Muscle of leg (tissue), 11 donors: ENCODE measurements around the gene HEG1. TPM values are rescaled to one million over a fixed set of nuclear protein-coding genes. Genes with fewer than 3 reads are reported as not detected.

ENCODE experiments used
- DNase-seq: peaks from one replicate; pipeline ENCODE4 v3.0.0; 2013
- H3K27ac ChIP-seq: one replicate; pipeline ENCODE4 v1.5.1; 2013; ENCODE audit warnings: mild to moderate bottlenecking, low read length, control low read depth
- H3K27me3 ChIP-seq: one replicate; pipeline ENCODE4 v1.6.1; 2013; ENCODE audit warnings: low read length; ENCODE audit not compliant: control insufficient read depth, insufficient read depth
- H3K36me3 ChIP-seq: one replicate; pipeline ENCODE4 v1.6.1; 2013; ENCODE audit warnings: low read length; ENCODE audit not compliant: control insufficient read depth, insufficient read depth
- H3K4me1 ChIP-seq: one replicate; pipeline ENCODE4 v1.6.1; 2013; ENCODE audit warnings: low read length; ENCODE audit not compliant: control insufficient read depth, insufficient read depth
- H3K4me3 ChIP-seq: one replicate; pipeline ENCODE4 v1.5.1; 2013; ENCODE audit warnings: low read length, control low read depth
- H3K9me3 ChIP-seq: replicated peaks from 2 replicates; pipeline ENCODE4 v1.6.1; 2013; ENCODE audit warnings: low read depth, low read length; ENCODE audit not compliant: control insufficient read depth
- WGBS: methylation state at CpG from one replicate; pipeline ENCODE4 v1.1.5; 2013; ENCODE audit warnings: missing lambda C conversion rate; ENCODE audit not compliant: insufficient coverage; 5-methylcytosine and 5-hydroxymethylcytosine counted together
- polyA plus RNA-seq, 8 donors: library from polyadenylated mRNA; unstranded; fragments of 120-200 nt; gene quantifications; one replicate each; pipeline versions ENCODE4 v1.2.1 to v1.2.3, GENCODE V29; 2013; ENCODE audit warnings: inconsistent platforms in 1 of 8, low replicate concordance in 1 of 8; ENCODE audit not compliant: insufficient read length in 8 of 8, insufficient read depth in 1 of 8
- total RNA-seq: library from RNA; stranded (reverse); fragments of 120-200 nt; gene quantifications from one replicate; pipeline ENCODE4 v1.2.4, GENCODE V29; 2013

Gene HEG1
- total and polyA plus RNA-seq, 9 donors = 19.3 to 43.4 (median 30.8) TPM

DNA sequence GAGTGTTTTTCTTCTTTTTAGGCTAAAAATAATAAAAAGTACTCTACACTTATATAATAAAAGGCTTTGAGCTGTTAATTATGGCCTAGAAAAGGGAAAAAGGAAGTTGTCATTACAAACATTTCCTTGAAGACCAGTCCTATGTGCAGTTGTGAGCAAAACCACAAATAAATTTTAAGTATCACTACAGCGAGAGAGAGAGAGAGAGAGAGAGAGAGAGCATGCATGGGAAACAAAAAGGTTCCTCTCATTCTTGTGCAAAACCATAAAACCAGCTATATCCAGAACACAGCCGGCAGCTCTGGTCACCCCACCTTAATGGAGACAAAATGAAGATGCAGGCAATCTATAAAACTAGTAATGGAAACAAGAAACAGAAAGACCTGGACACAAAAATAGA lies 33.6 kb downstream of the HEG1 start:
- Histone ChIP-seq H3K4me1 (peaks cover 6% of the 10 kb centered on the region), H3K36me3 (peaks cover 36% of the 10 kb centered on the region), H3K27me3 (no peaks in the 10 kb centered on the region), H3K4me3 (no peak overlapping the region), H3K9me3 (no peaks in the 10 kb centered on the region), H3K27ac (no peak overlapping the region)
- WGBS = no CpG with 5 or more reads among the region's 2 CpGs
- no peak for DNase-seq

DNA sequence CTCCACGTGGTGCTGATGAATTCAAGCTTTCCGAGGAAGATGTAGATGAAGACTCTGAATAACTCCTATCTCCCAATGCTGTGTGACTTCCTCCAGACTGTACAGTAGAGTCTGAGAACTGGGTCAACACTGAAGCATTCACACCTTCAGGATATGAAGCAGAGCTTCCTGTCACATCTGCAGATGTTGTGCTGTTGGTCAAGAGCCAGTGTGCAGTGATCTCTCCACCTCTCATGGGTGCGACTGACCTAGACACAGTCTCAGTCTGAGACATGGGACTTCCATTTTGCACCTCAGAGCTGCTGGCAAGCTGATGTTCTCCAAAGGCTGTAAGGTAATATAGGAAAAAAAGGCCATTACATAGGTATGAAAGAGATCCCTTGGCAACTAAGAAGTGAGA lies 36.5 kb downstream of the HEG1 start:
- 67% methylated on average over 1 of the region's 3 CpGs for WGBS
- no peaks in the 10 kb centered on the region for H3K4me1 ChIP-seq
- peaks cover 37% of the 10 kb centered on the region for H3K36me3 ChIP-seq
- no peaks in the 10 kb centered on the region for H3K9me3 ChIP-seq
- DNase-seq = no peak
- no peak overlapping the region for H3K27ac ChIP-seq
- no peaks in the 10 kb centered on the region for H3K27me3 ChIP-seq
- no peak overlapping the region for H3K4me3 ChIP-seq

DNA sequence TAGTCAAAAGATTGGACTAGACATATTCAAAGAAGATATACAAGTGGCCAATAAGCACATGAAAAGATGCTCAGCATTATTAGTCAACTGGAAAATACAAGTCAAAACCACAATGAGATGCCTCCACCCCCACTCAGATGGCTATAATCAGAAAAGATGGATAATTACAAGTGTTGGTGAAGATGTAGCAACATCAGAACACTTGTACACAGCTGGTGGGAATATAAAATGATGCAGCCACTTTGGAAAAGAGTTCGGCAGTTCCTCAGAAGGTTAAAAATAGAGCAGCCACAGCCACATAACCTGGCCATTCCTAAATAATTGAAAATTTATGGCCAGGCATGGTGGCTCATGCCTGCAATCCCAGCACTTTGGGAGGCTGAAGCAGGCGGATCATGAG lies 38.4 kb downstream of the HEG1 start:
- Histone ChIP-seq H3K9me3 (no peaks in the 10 kb centered on the region), H3K36me3 (peaks cover 55% of the 10 kb centered on the region), H3K27ac (no peak overlapping the region), H3K4me1 (no peaks in the 10 kb centered on the region), H3K4me3 (no peak overlapping the region), H3K27me3 (no peaks in the 10 kb centered on the region)
- 83% methylated on average over 1 of the region's 2 CpGs for WGBS
- no peak for DNase-seq

DNA sequence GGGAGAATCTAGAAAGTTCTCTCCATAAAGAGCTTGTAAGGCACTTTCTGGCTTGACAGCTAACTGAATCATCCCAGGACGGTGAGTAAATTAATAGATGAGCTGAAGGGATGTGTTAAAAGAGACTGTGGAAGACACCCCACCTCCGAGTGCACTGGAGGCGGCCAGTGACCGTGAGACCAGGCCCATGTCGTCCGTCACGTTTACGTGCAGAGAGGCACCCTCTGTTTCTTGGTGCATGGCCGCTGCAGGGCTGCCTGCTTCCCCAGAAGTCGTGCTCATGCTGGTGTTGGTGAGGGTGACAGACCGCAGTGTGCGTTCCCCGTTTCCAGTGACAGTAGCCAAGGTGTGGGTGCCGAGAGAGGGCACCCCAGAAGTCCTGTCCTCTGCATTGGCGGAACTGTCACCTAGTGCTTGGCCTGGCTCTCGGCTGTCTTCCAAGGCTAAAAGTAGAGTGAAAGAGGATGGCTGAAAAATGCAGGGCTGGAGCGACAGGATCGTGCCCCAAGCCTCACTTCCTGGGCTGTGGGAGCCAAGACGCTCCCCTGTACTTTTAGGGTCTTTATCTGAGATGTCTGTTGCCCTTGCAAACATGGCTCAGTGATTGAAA lies 41.1 kb downstream of the HEG1 start:
- no peak for DNase-seq
- no peak overlapping the region for H3K27ac ChIP-seq
- no peaks in the 10 kb centered on the region for H3K9me3 ChIP-seq
- H3K4me3 ChIP-seq = no peak overlapping the region
- H3K36me3 ChIP-seq = peaks cover 71% of the 10 kb centered on the region
- H3K4me1 ChIP-seq = no peaks in the 10 kb centered on the region
- 81% methylated on average over 18 of the region's 19 CpGs for WGBS
- no peaks in the 10 kb centered on the region for H3K27me3 ChIP-seq

- Histone ChIP-seq H3K36me3 (peaks cover 63% of the 10 kb centered on the region), H3K27me3 (no peaks in the 10 kb centered on the region), H3K27ac (no peak overlapping the region), H3K4me1 (no peaks in the 10 kb centered on the region), H3K9me3 (no peaks in the 10 kb centered on the region), H3K4me3 (no peak overlapping the region)
- WGBS = 100% methylated on average over 1 of the region's 1 CpG
- no peak for DNase-seq
Observed at GRCh38 chr3:125013095-125013494, 42.7 kb downstream of the HEG1 start.

- no peak overlapping the region for H3K27ac ChIP-seq
- WGBS = 64% methylated on average over 6 of the region's 7 CpGs
- H3K36me3 ChIP-seq = peaks cover 66% of the 10 kb centered on the region
Observed at GRCh38 chr3:125011941-125012340, 43.9 kb downstream of the HEG1 start.

DNA sequence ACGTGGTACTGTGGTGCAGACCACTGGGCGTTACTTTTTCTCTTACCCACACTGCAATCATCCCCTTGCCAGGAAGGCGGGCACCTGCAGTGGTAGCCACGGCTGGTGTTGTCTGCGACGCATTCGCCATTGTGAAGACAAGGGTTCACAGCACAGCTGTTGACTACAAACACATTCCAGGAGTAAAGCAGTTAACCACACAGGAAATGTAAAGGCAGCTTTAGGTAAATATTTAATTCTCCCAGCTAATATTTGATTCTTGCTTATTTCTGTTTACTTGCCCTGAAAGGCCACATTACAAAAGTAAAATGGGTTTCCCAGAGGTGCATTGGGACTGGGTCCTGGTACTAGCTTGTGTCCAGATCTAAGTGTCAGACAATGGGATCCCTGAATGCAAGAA lies 45.4 kb downstream of the HEG1 start:
- peaks cover 75% of the 10 kb centered on the region for H3K36me3 ChIP-seq
- H3K4me3 ChIP-seq = no peak overlapping the region
- no peak for DNase-seq
- H3K27ac ChIP-seq = no peak overlapping the region
- H3K27me3 ChIP-seq = no peaks in the 10 kb centered on the region
- WGBS = no CpG with 5 or more reads among the region's 7 CpGs
- H3K9me3 ChIP-seq = no peaks in the 10 kb centered on the region
- peaks cover 6% of the 10 kb centered on the region for H3K4me1 ChIP-seq

More at GRCh38 chr3:125011941-125012340, 43.9 kb downstream of the HEG1 start:
- DNase-seq = no peak
- no peaks in the 10 kb centered on the region for H3K27me3 ChIP-seq
- H3K9me3 ChIP-seq = no peaks in the 10 kb centered on the region
- H3K4me1 ChIP-seq = no peaks in the 10 kb centered on the region
- H3K4me3 ChIP-seq = no peak overlapping the region

DNA sequence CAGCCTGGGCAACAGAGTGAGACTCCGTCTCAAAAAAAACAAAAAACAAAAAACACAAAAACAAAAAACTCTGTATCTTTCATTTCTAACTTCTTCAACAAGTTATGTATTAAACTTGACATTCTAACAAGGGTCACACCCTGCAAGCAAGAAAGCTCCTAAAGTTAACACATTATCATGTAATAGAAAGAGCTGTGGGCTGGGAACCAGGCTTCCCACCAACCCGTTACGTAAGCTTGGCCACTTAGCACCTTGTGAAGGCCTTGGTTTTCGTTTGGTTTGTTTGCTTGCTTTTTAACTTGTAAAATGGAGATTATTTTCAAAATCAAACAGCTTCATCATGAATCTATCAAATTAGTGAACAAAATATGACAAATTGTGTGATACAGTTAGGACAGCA lies 47.0 kb downstream of the HEG1 start:
- Histone ChIP-seq H3K27me3 (no peaks in the 10 kb centered on the region), H3K9me3 (no peaks in the 10 kb centered on the region), H3K4me1 (peaks cover 17% of the 10 kb centered on the region), H3K27ac (no peak overlapping the region), H3K4me3 (no peak overlapping the region), H3K36me3 (peaks cover 71% of the 10 kb centered on the region)
- no CpG with 5 or more reads among the region's 4 CpGs for WGBS
- DNase-seq = no peak

DNA sequence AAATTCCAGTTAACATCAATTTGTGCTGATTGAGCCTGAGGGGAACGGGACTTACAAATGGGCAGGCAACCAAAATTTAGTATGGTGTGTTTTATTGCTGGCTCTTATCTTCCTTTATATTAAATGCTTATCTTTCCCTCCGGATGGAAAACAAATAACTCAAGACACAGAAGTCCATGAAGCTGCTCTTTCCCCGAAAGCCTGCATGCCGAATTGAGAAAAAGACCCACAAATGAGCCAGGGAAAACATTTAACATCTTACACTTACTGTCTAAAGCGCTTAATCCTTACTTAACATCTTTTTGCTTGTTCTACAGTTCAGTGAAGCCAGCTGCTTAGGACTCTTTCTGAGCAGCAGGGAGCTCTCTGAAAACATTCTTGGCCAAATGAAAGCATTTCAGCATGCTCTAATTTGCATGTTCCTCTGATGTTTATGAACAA lies 49.5 kb downstream of the HEG1 start:
- Histone ChIP-seq H3K4me3 (no peak overlapping the region), H3K27ac (no peak overlapping the region), H3K36me3 (peaks cover 69% of the 10 kb centered on the region), H3K4me1 (peaks cover 31% of the 10 kb centered on the region), H3K27me3 (no peaks in the 10 kb centered on the region), H3K9me3 (no peaks in the 10 kb centered on the region)
- 67% methylated on average over 3 of the region's 5 CpGs for WGBS
- DNase-seq = peak; percentile 24

DNA sequence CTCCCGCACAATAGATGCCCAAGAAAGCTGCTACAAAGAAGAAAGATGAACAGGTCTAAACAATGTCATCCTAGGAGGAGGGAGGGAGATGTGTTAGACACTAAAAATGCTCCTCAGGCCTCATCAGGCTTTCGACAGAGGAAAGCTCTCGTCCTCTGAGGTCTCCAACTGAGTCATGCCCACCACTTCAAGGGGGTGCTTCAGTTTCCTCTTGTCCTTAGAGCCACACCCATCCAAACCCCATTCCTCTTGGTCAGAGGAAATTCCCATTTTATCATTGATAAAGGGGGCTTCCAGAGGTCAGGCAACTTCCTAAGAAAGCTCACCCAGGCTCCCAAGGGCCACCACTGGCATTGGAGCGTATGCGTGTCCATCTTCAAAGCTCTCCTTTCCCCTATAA lies 50.1 kb downstream of the HEG1 start:
- WGBS = 93% methylated on average over 3 of the region's 5 CpGs
- peaks cover 31% of the 10 kb centered on the region for H3K4me1 ChIP-seq
- H3K27me3 ChIP-seq = no peaks in the 10 kb centered on the region
- H3K36me3 ChIP-seq = peaks cover 70% of the 10 kb centered on the region
- H3K27ac ChIP-seq = no peak overlapping the region
- H3K4me3 ChIP-seq = no peak overlapping the region
- H3K9me3 ChIP-seq = no peaks in the 10 kb centered on the region
- DNase-seq = no peak

- H3K36me3 ChIP-seq = peaks cover 70% of the 10 kb centered on the region
- no peak for DNase-seq
- no peaks in the 10 kb centered on the region for H3K27me3 ChIP-seq
- 67% methylated on average over 1 of the region's 4 CpGs for WGBS
- peaks cover 31% of the 10 kb centered on the region for H3K4me1 ChIP-seq
- no peak overlapping the region for H3K4me3 ChIP-seq
- no peaks in the 10 kb centered on the region for H3K9me3 ChIP-seq
- H3K27ac ChIP-seq = no peak overlapping the region
Observed at GRCh38 chr3:125005222-125005621, 50.6 kb downstream of the HEG1 start.
